Endodermal cell (in vitro differentiated cells): ENCODE measurements around the gene JARID2. TPM values are rescaled to one million over a fixed set of nuclear protein-coding genes. Genes with fewer than 3 reads are reported as not detected.

ENCODE experiments used
- DNase-seq: peaks from one replicate; pipeline ENCODE4 v3.0.0-alpha.2; 2017
- H3K27ac ChIP-seq: 2 replicates; pipeline ENCODE4 v1.5.1; 2013; ENCODE audit warnings: mild to moderate bottlenecking, low read depth, low read length, moderate library complexity
- H3K27me3 ChIP-seq: 2 replicates; pipeline ENCODE4 v1.6.1; 2013; ENCODE audit warnings: mild to moderate bottlenecking, low read length, moderate library complexity; ENCODE audit not compliant: insufficient read depth, control insufficient read depth, poor library complexity, severe bottlenecking
- H3K36me3 ChIP-seq: 2 replicates; pipeline ENCODE4 v1.7.0; 2013; ENCODE audit warnings: mild to moderate bottlenecking, low read length, moderate library complexity; ENCODE audit not compliant: control insufficient read depth, insufficient read depth
- H3K4me1 ChIP-seq: one replicate; pipeline ENCODE4 v1.7.0; 2013; ENCODE audit warnings: low read length; ENCODE audit not compliant: control insufficient read depth, insufficient read depth
- H3K4me3 ChIP-seq: 2 replicates; pipeline ENCODE4 v1.5.1; 2013; ENCODE audit warnings: mild to moderate bottlenecking, low read length, moderate library complexity
- H3K9ac ChIP-seq: 2 replicates; pipeline ENCODE4 v1.6.1; 2013; ENCODE audit warnings: mild to moderate bottlenecking, low read length, moderate library complexity; ENCODE audit not compliant: poor library complexity, severe bottlenecking; ENCODE audit errors: extremely low read depth
- H3K9me3 ChIP-seq: 2 replicates; pipeline ENCODE4 v1.6.1; 2013; ENCODE audit warnings: mild to moderate bottlenecking, low read length, moderate library complexity; ENCODE audit not compliant: control insufficient read depth
- H3K27ac Mint-ChIP-seq: 2 replicates; pipeline ENCODE4 v1.8.0; 2020; ENCODE audit warnings: mixed read lengths
- H3K27me3 Mint-ChIP-seq: 2 replicates; pipeline ENCODE4 v1.8.0; 2021; ENCODE audit warnings: mild to moderate bottlenecking, mixed read lengths; ENCODE audit not compliant: insufficient read depth
- H3K36me3 Mint-ChIP-seq: 2 replicates; pipeline ENCODE4 v1.8.0; 2020; ENCODE audit warnings: low read depth, mixed read lengths
- H3K4me1 Mint-ChIP-seq: 2 replicates; pipeline ENCODE4 v1.8.0; 2020; ENCODE audit warnings: mixed read lengths
- H3K4me3 Mint-ChIP-seq: 2 replicates; pipeline ENCODE4 v1.8.0; 2020; ENCODE audit warnings: mild to moderate bottlenecking, moderate library complexity, mixed read lengths
- H3K9me3 Mint-ChIP-seq: 2 replicates; pipeline ENCODE4 v1.8.0; 2020; ENCODE audit warnings: mild to moderate bottlenecking, mixed read lengths
- CTCF ChIP-seq: fragments of 200-600 bp; sonication (generic); conservative IDR thresholded peaks from 2 replicates; pipeline ENCODE4 v1.5.0; 2021; ENCODE audit warnings: antibody characterized with exemption, mild to moderate bottlenecking
- WGBS, 2 experiments: methylation state at CpG; one replicate each; pipeline versions ENCODE4 v1.1.5 to v1.1.7; 2013; ENCODE audit warnings: missing lambda C conversion rate in 2 of 2, mixed read lengths in 1 of 2; ENCODE audit not compliant: insufficient coverage in 1 of 2, insufficient read length in 1 of 2; 5-methylcytosine and 5-hydroxymethylcytosine counted together
- total RNA-seq, 2 donors: library from RNA; stranded (reverse); fragmentation: NEBNext Ultra II Directional in 1 of 2; extraction: Animal tissue kit (Norgen Biotek cat#: 25700) in 1 of 2; gene quantifications; 2 replicates in 1 of 2; 3 replicates in 1 of 2; pipeline ENCODE4 v1.2.1, GENCODE V29; 2021

Gene JARID2
- total RNA-seq, 2 donors from 2014 or later = 42.5 to 77.0 TPM

GRCh38 chr6:15337582-15337981 is 91.7 kb downstream of the JARID2 start:
- Mint-ChIP-seq H3K27me3 (no peaks in the 10 kb centered on the region), H3K27ac (peak overlapping the region; percentile 36), H3K36me3 (peaks cover 2% of the 10 kb centered on the region), H3K9me3 (no peaks in the 10 kb centered on the region), H3K4me1 (peaks cover 47% of the 10 kb centered on the region), H3K4me3 (no peak overlapping the region)
- H3K36me3 ChIP-seq = no peaks in the 10 kb centered on the region
- 20 to 71% methylated on average over 1 to 3 of the region's 3 CpGs for WGBS, 2 experiments
- TF ChIP-seq CTCF = peak; percentile 48
- H3K4me3 ChIP-seq = no peak overlapping the region
- peaks cover 24% of the 10 kb centered on the region for H3K4me1 ChIP-seq
- H3K9me3 ChIP-seq = no peaks in the 10 kb centered on the region
- DNase-seq = no peak
- no peaks in the 10 kb centered on the region for H3K27me3 ChIP-seq
- no peak overlapping the region for H3K27ac ChIP-seq
- no peak overlapping the region for H3K9ac ChIP-seq

GRCh38 chr6:15338476-15338875 is 92.6 kb downstream of the JARID2 start:
- Histone ChIP-seq H3K9ac (no peak overlapping the region), H3K27ac (no peak overlapping the region), H3K9me3 (no peaks in the 10 kb centered on the region), H3K27me3 (no peaks in the 10 kb centered on the region), H3K36me3 (no peaks in the 10 kb centered on the region), H3K4me1 (peaks cover 25% of the 10 kb centered on the region), H3K4me3 (no peak overlapping the region)
- peaks cover 2% of the 10 kb centered on the region for H3K36me3 Mint-ChIP-seq
- 88 to 100% methylated on average over 1 of the region's 1 CpG for WGBS, 2 experiments
- H3K4me3 Mint-ChIP-seq = no peak overlapping the region
- no peak for TF ChIP-seq CTCF
- no peaks in the 10 kb centered on the region for H3K27me3 Mint-ChIP-seq
- H3K27ac Mint-ChIP-seq = no peak overlapping the region
- DNase-seq = no peak
- H3K9me3 Mint-ChIP-seq = no peaks in the 10 kb centered on the region
- H3K4me1 Mint-ChIP-seq = peaks cover 49% of the 10 kb centered on the region

- no peaks in the 10 kb centered on the region for H3K9me3 Mint-ChIP-seq
- Histone ChIP-seq H3K4me1 (peaks cover 28% of the 10 kb centered on the region), H3K36me3 (no peaks in the 10 kb centered on the region), H3K9ac (no peak overlapping the region), H3K9me3 (no peaks in the 10 kb centered on the region), H3K27me3 (no peaks in the 10 kb centered on the region), H3K27ac (no peak overlapping the region), H3K4me3 (no peak overlapping the region)
- H3K4me3 Mint-ChIP-seq = no peak overlapping the region
- no peak for DNase-seq
- H3K27ac Mint-ChIP-seq = peak overlapping the region; percentile 7
- TF ChIP-seq CTCF = no peak
- peaks cover 54% of the 10 kb centered on the region for H3K4me1 Mint-ChIP-seq
- 92 to 93% methylated on average over 4 of the region's 4 CpGs for WGBS, 2 experiments
- H3K27me3 Mint-ChIP-seq = no peaks in the 10 kb centered on the region
- H3K36me3 Mint-ChIP-seq = peaks cover 2% of the 10 kb centered on the region
Measured at GRCh38 chr6:15339081-15339480, 93.2 kb downstream of the JARID2 start.
